Measurements from ENCODE around the gene MOV10L1.

Gene MOV10L1

GRCh38 chr22:50074551-50075530, 15.0 kb upstream of the MOV10L1 start:
- no peak for TF ChIP-seq CTCF (IDR thresholded peaks at IDR 0.05; ENCODE audit: insufficient read depth, missing control alignments)
- DNase-seq (ENCODE audit: insufficient read length, low spot score) (no peak), FAIRE-seq (no peak)

- FAIRE-seq: no peak
- no peak for TF ChIP-seq CTCF (IDR thresholded peaks at IDR 0.05; ENCODE audit: insufficient read depth, missing control alignments)
- DNase-seq (ENCODE audit: insufficient read length, low spot score): no peak
Measured at GRCh38 chr22:50076646-50077535, 12.9 kb upstream of the MOV10L1 start.

GRCh38 chr22:50078246-50078645, 11.6 kb upstream of the MOV10L1 start:
- FAIRE-seq: no peak
- TF ChIP-seq CTCF (IDR thresholded peaks at IDR 0.05; ENCODE audit: insufficient read depth, missing control alignments): no peak
- DNase-seq (ENCODE audit: insufficient read length, low spot score): no peak

- no peak for TF ChIP-seq CTCF (IDR thresholded peaks at IDR 0.05; ENCODE audit: insufficient read depth, missing control alignments)
- FAIRE-seq: no peak
Measured at GRCh38 chr22:50078761-50079160, 11.0 kb upstream of the MOV10L1 start.

GRCh38 chr22:50080077-50080465, 9.7 kb upstream of the MOV10L1 start:
- DNase-seq (ENCODE audit: insufficient read length, low spot score) (no peak), FAIRE-seq (no peak)
- TF ChIP-seq CTCF (IDR thresholded peaks at IDR 0.05; ENCODE audit: insufficient read depth, missing control alignments): no peak

More at GRCh38 chr22:50078761-50079160, 11.0 kb upstream of the MOV10L1 start:
- no peak for DNase-seq (ENCODE audit: insufficient read length, low spot score)

GRCh38 chr22:50081426-50082196, 8.2 kb upstream of the MOV10L1 start:
- DNase-seq (ENCODE audit: insufficient read length, low spot score) (no peak), FAIRE-seq (no peak)
- no peak for TF ChIP-seq CTCF (IDR thresholded peaks at IDR 0.05; ENCODE audit: insufficient read depth, missing control alignments)

Data from D721Med (cell line).